Endothelial cell (in vitro differentiated cells): ENCODE measurements around the gene PRSS57. TPM values are rescaled to one million over a fixed set of nuclear protein-coding genes. Genes with fewer than 3 reads are reported as not detected.

Experiments used
- DNase-seq: peaks from one replicate; pipeline ENCODE4 v3.0.0; 2021; ENCODE audit warnings: low spot score
- H3K27ac Mint-ChIP-seq: one replicate; pipeline ENCODE4 v1.8.0; 2021; ENCODE audit warnings: mixed read lengths, inconsistent platforms; ENCODE audit not compliant: unreplicated experiment
- H3K27me3 Mint-ChIP-seq: one replicate; pipeline ENCODE4 v1.8.0; 2021; ENCODE audit warnings: mild to moderate bottlenecking, moderate library complexity, mixed read lengths, inconsistent platforms; ENCODE audit not compliant: unreplicated experiment
- H3K36me3 Mint-ChIP-seq: one replicate; pipeline ENCODE4 v1.8.0; 2021; ENCODE audit warnings: mild to moderate bottlenecking, low read depth, mixed read lengths, inconsistent platforms; ENCODE audit not compliant: unreplicated experiment
- H3K4me1 Mint-ChIP-seq: one replicate; pipeline ENCODE4 v1.8.0; 2021; ENCODE audit warnings: mild to moderate bottlenecking, mixed read lengths, inconsistent platforms; ENCODE audit not compliant: unreplicated experiment
- H3K4me3 Mint-ChIP-seq: one replicate; pipeline ENCODE4 v1.8.0; 2021; ENCODE audit warnings: mild to moderate bottlenecking, mixed read lengths, inconsistent platforms; ENCODE audit not compliant: unreplicated experiment
- H3K9me3 Mint-ChIP-seq: one replicate; pipeline ENCODE4 v1.8.0; 2021; ENCODE audit warnings: mixed read lengths, inconsistent platforms; ENCODE audit not compliant: unreplicated experiment
- CTCF ChIP-seq: fragments of 200-600 bp; sonication (generic); IDR thresholded peaks from one replicate; pipeline ENCODE4 v1.5.0; 2021; ENCODE audit warnings: antibody characterized with exemption; ENCODE audit not compliant: unreplicated experiment
- total RNA-seq: library from RNA; stranded (reverse); fragmentation: NEBNext Ultra II Directional; extraction: Animal tissue kit (Norgen Biotek cat#: 25700); gene quantifications from one replicate; pipeline ENCODE4 v1.2.1, GENCODE V29; 2021; ENCODE audit not compliant: unreplicated experiment

The PRSS57 gene
- total RNA-seq, 1 donor from 2014 or later, result not detected

- H3K9me3 Mint-ChIP-seq, result no peaks in the 10 kb centered on the region
- peak overlapping the region; percentile 81 for H3K4me3 Mint-ChIP-seq
- TF ChIP-seq CTCF, result no peak
- H3K27me3 Mint-ChIP-seq, result peaks cover 3% of the 10 kb centered on the region
- H3K27ac Mint-ChIP-seq, result peak overlapping the region; percentile 42
- no peak for DNase-seq
- H3K4me1 Mint-ChIP-seq, result peaks cover 4% of the 10 kb centered on the region
- H3K36me3 Mint-ChIP-seq, result peaks cover 8% of the 10 kb centered on the region
Measured at GRCh38 chr19:726993-727956, 32.0 kb upstream of the PRSS57 start.

GRCh38 chr19:725461-726089 is 30.3 kb upstream of the PRSS57 start:
- no peak for DNase-seq
- peaks cover 4% of the 10 kb centered on the region for H3K4me1 Mint-ChIP-seq
- H3K9me3 Mint-ChIP-seq, result no peaks in the 10 kb centered on the region
- TF ChIP-seq CTCF, result no peak
- no peak overlapping the region for H3K4me3 Mint-ChIP-seq
- H3K27me3 Mint-ChIP-seq, result peaks cover 3% of the 10 kb centered on the region
- no peak overlapping the region for H3K27ac Mint-ChIP-seq
- H3K36me3 Mint-ChIP-seq, result peaks cover 8% of the 10 kb centered on the region

DNA sequence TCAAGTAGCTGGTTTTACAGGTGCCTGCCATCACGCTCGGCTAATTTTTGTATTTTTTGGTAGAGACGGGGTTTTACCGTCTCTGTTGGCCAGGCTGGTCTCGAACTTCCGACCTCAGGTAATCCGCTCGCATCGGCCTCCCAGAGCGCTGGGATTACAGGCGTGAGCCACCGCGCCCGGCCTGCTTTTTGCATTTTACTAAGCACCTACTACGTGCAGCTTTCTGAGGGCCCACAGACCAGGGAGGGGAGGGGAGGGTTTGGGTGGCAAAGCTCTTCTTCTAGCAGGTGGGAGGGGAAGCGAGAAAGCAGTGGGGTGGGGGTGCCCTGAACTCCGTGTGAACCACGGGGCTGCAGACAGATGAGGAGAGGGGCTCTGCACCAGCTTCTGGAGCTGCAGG is 28.5 kb upstream of the PRSS57 start:
- Mint-ChIP-seq H3K4me1 (peaks cover 4% of the 10 kb centered on the region), H3K9me3 (no peaks in the 10 kb centered on the region), H3K36me3 (peaks cover 4% of the 10 kb centered on the region), H3K27ac (no peak overlapping the region), H3K27me3 (peaks cover 3% of the 10 kb centered on the region), H3K4me3 (no peak overlapping the region)
- TF ChIP-seq CTCF, result no peak
- no peak for DNase-seq

DNA sequence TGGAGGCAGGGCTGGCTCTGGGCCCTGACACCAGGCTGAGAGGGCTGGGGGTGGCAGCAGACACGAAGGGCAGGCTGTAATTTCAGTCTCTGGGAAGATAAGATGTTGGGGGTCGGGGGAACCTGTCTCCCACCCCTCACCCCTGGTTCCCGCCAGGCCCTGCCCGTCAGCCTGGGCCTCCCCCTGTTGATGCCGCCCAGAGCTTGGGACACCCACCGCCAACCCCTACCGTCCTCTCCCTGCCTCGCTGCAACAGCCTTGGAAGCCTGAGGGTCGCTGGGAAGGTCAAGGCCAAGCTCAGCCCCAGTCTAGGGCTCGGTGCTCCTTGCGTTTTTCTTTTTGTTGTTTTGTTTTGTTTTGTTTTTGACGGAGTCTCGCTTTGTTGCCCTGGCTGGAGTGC is 28.0 kb upstream of the PRSS57 start:
- H3K27me3 Mint-ChIP-seq, result peaks cover 3% of the 10 kb centered on the region
- H3K4me1 Mint-ChIP-seq, result peaks cover 4% of the 10 kb centered on the region
- no peak overlapping the region for H3K4me3 Mint-ChIP-seq
- DNase-seq, result no peak
- peaks cover 4% of the 10 kb centered on the region for H3K36me3 Mint-ChIP-seq
- no peaks in the 10 kb centered on the region for H3K9me3 Mint-ChIP-seq
- TF ChIP-seq CTCF, result no peak
- H3K27ac Mint-ChIP-seq, result no peak overlapping the region
